ENCODE measurements around the gene ELAC1.

The ELAC1 gene

DNA sequence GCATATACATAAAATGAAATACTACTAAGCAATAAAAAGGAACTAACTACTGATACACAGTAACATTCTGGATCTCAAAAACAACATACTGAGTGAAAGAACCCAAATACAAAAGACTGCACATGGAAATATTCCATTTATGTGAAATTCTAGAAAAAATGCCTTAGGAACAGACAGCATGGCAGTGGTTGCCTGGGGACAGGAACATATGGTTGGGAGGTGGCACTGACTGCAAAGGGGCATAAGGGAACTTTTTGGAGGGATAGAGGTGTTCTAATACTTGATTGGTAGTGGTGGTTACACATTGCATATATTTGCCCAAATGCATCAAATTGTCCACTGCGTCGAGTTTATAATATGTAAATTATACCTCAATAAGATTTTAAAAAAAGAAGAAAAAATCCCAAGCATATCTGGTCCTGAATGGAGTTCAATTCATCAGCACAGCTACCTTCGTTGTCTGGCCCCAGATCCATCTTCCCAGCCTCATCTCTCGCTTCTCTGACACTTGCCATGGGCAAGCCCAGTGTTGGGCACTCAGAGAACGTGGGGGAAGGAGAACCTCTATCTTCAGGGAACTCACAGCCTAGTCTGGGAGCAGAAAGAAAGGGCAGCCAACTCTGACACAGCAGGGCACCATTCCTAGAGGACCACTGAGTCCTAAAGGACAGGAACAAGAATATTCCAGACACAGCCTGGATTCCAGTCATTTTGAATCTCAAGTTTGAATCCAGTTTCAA is 53.6 kb downstream of the ELAC1 start:
- DNase-seq, result no peak

DNA sequence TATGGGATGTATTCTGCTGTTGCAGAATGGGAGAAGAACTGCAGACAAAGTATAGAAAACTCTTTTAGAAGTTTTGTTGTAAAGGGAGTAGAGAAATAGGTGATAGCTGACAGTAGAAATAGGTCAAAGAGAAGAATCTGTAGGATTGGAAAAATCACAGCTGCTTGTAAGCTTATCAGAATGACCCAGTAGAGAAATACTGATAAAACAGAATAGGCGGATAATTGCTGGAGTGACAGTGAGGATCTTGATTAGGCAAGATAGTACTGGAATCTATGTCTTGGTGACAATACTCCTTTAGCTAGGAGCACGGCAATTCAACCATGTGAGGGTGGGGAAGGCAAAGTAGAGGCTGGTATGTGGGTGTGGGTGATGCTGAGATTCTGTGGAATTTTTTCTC is 57.7 kb downstream of the ELAC1 start:
- DNase-seq, result no peak

DNA sequence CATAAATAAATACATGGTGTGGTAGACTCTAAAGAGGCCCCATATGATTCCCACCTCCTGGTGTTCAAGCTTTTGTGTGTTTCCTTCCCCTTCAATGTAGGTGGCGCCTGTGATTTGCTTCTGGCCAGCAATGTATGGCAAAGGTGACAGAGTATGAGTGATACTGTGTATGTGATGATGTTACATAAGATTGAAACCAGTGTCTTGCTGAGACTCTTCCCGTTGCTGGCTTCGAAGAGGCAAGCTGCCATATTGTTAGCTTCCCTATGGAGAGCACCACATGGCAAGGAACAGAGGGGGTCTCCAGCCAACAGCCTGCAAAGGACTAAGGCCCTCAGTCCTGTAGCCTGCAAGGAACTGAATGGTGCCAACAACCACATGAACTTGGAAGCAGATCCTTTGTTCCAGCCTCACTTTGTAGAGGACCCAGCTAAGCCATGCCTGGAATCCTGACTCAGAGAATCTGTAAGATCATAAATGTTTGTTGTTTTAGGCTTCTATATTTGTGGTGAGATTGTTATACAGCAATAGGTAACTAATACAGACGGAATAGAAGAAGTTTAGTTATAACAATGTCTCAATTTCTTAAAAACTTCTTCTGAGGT is 60.5 kb downstream of the ELAC1 start:
- no peak for DNase-seq

DNA sequence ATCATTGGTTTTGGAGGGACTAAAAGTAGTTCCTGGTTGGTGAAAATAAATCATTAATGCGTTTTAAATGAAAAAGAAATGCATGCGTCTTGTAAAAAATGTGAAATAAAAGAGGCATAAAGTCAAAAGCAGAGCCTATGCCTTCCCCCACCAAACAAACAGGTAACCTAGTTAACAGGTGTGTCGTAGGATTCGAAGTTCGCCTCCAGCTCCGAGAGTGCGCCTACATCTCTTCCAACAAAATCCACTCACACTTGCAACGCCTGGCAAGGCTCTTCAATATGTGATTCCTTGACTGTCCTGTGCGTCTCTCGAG is 61.5 kb downstream of the ELAC1 start:
- no peak for DNase-seq

DNA sequence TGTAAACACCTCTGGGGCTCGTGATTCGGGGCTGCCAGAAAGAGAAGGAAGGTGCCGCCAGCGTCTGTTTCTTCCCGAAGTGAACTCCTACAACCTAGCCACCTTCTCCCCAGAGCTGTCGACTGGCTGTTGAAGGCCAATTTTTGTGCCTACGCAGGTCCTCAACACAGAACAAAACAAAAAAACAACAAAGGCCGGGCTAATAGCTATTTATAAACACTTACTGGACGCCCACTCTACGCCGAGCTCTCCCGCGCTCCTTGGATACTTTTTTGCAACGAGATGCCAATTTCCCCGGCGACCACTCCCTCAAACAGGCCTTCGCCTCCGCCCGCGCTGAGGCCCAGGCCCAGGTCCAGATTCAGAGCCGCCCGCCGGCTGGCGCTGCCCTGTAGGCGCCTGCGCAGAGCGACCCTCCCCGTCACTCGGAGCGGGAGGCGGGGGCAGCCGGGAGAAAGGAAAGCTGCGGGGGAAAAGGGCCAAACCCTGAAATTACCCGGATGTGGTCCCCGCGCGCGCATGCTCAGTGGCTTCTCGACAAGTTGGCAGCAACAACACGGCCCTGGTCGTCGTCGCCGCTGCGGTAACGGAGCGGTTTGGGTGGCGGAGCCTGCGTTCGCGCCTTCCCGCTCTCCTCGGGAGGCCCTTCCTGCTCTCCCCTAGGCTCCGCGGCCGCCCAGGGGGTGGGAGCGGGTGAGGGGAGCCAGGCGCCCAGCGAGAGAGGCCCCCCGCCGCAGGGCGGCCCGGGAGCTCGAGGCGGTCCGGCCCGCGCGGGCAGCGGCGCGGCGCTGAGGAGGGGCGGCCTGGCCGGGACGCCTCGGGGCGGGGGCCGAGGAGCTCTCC is 62.1 kb downstream of the ELAC1 start, which contains the start of gene SMAD4:
Gene SMAD4, plus strand, starts transcription at position 520 of the 843 bp plus-strand sequence. CDS start 16,834 bp downstream, outside the sequence.
- DNase-seq, result peak; percentile 99

DNA sequence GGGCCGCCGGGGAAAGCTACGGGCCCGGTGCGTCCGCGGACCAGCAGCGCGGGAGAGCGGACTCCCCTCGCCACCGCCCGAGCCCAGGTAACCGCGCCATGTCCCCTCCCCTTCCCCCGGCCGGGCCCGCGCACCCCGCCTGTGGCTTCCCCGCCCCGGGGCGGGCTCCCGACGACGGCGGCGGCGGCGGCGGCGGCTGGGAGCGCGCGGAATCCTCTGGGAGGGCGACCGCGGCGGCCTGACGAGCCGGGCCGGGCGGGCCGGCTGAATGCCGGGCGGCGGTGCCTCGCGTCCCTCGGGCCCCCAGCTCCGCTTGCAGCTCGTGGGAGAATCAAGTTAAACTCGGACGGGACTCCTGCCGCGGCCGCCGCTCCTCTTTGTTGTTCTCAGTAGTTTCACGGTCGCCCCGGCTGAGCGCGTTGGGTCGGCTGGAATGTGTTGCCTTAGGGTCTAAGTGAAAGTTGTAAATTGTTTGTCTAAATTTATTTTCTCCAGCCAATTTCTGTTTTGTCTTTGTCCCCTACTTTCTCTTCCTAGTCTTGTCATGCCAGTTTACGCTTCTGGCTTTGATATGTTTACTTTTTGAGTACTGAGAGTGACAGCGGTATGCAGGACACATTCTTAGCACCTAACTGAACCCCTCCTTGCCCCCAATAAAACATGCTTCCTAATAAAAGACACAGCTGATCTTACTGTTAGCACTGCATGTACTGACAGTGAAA is 62.9 kb downstream of the ELAC1 start:
- DNase-seq, result peak; percentile 54

DNA sequence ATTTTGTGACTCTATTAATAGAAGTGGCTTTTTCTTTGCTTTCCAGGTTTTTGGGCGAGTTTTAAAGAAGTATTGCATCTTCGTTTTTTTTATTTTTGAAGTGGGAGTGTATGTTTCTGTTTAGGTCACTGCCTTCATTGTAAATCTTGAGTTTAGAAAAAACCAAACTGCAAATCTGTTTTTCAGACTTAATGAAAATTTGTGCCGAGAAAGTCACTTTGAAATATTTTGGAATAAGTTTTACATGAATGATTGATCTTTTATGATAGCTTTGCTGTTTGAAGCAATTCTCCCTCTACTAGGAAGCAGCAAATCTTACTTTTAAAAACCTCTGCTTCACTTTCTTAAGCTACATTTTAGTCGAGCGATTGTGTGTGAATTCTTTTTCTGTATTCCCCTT is 64.4 kb downstream of the ELAC1 start:
- no peak for DNase-seq

DNA sequence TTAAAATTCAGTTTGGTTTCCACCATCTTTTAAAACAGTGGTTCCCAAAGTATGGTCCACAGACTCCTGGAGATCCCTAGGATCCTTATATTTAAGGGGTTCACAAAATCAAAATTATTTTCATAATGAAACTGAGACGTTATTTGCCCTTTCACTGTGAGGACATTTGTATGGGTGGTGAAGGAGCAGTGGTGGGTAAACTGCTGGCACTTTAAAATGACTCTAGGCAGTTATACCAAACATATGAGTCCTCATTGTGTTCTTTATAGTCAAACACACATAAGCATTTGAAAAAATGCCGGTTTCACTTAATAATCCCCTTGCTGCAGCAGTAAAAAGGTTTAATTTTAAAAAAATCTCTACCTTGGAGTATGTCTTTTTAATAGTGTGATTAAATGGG is 69.4 kb downstream of the ELAC1 start:
- no peak for DNase-seq

Data from activated T-cell treated with anti-CD3 and anti-CD28 coated beads for 4 hours (primary cell).